ENCODE data around the gene EIF2S1.
"Not testable (repeated sequence)": the region's sequence is repeated elsewhere in the genome, so short reads cannot be mapped to it uniquely, and the experiment has no call there.

The EIF2S1 gene

DNA sequence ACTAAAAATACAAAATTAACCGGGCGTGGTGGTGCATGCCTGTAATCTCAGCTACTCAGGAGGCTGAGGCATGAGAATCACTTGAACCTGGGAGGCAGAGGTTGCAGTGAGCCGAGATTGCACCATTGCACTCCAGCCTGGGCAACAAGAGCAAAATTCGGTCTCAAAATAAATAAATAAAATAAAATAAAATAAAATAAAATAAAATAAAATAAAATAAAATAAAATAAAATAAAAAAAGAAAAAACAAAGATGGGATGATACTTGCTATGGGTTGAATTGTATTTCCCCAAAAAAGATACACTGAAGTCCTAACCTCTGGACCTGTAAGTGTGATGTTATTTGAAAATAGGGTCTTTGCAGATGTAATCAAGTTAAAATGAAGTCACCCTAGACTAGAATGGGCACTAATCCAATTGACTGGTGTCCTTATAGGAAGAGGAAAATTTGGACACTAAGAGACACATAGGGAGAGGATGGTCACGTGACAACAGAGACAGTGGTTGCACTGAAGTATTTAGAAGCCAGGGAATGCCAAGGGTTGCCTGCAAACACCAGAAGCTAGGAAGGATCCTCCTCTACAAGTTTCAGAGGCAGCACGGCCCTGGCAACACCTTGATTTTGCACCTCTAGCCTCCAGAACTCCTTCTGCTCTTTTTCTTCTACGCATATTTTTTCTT is 48.1 kb downstream of the EIF2S1 start:
- DNase-seq; intact Hi-C loops (cut with DNase I): not testable (repeated sequence)

DNA sequence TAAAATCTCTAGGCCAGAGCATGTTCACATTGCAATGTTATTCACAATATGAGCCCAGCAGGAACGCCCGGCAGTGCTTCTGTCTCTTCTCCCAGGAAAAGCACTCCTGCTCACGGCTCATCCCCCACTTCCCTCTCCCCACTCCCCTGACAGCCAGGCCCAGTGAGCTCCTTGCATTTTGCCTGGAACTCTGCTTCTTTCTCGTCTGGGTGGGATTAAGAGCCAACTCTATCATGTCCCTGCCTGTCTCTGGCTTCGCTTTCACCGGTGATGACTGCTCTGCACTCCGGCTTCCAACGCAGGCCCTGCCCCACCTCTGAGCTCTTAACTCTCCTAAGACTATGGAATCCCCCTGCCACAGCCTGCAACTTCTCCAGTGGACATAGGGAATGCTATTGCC is 49.3 kb downstream of the EIF2S1 start:
- DNase-seq = no peak
- intact Hi-C loops (cut with DNase I) = no loop called here

DNA sequence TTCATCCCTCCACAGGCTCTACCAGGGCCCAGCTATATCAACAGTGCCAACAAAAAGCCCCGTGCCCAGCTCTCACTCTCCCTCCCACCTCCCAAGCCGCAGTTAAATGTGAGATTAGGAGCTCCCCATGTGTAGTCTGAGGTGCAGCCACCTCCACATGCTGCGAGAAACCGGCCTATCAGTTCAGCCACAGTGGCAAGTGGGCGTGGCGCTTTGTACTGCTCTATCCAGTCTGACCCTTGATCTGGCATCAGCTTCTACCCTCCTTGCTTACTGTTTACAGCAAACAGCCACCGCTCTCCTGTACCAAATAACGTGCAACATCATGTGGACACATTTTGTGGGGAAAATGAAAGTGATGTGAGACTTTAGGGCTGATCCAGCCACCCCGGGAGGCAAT is 50.2 kb downstream of the EIF2S1 start:
- peak in 1 of 10 donors; percentile 44 for DNase-seq
- intact Hi-C loops (cut with DNase I) = no loop called here

DNA sequence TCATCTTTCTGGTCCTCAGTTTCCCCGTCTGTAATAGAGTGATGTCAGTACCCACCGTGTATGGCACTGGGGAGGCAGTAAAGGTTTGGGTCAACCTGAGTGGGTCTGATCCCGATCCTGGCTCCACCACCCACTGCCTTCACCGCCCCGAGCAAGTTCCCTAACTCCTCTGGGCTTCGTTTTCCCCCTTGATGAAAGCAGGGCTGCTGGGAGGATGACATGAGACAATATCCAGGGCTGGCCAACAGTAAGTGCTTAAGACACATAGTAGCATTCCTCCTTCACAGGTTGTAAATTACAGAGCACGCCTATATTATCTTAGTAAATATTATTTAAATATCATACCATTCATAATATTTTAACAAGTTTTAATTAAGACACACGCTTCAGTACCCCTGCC is 51.2 kb downstream of the EIF2S1 start:
- DNase-seq = peak in 1 of 10 donors; percentile 28
- intact Hi-C loops (cut with DNase I) = no loop called here

DNA sequence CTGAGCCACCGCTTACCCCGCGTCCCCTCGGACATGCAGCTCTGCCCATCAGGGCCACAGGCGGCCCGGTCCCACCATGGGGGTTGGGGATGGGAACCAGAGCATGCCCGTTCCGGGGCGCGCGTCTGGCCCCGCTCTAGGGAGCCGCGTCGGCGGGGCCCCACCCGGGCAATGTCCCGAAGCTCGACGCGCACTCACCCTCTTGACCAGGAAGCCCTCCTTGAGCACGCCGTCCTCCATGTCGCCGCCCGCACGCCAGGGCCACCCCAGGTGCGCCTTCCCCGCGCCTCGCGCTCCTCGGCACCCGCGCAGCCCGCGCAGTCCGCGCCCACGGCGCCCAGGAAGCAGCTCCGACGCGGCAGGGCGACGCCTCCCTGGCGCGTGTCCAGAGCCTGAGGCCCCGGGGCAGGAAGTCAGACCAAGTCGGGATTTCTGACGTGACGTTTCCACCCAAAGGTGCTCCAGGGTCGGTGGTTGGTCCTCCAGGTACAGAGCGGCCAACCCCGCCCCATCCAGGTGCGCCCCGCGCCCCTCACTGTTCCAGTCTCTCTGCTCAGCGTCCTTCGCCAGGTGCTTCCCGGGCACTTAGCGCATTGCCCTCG is 51.8 kb downstream of the EIF2S1 start, which contains the start of gene PLEK2:
PLEK2 (minus strand) TSS at position 346 of the 602 bp plus-strand sequence; CDS start at position 240, 106 bp downstream.
- intact Hi-C loops (cut with DNase I) = no loop called here
- DNase-seq = peak in 1 of 10 donors; percentile 85

DNA sequence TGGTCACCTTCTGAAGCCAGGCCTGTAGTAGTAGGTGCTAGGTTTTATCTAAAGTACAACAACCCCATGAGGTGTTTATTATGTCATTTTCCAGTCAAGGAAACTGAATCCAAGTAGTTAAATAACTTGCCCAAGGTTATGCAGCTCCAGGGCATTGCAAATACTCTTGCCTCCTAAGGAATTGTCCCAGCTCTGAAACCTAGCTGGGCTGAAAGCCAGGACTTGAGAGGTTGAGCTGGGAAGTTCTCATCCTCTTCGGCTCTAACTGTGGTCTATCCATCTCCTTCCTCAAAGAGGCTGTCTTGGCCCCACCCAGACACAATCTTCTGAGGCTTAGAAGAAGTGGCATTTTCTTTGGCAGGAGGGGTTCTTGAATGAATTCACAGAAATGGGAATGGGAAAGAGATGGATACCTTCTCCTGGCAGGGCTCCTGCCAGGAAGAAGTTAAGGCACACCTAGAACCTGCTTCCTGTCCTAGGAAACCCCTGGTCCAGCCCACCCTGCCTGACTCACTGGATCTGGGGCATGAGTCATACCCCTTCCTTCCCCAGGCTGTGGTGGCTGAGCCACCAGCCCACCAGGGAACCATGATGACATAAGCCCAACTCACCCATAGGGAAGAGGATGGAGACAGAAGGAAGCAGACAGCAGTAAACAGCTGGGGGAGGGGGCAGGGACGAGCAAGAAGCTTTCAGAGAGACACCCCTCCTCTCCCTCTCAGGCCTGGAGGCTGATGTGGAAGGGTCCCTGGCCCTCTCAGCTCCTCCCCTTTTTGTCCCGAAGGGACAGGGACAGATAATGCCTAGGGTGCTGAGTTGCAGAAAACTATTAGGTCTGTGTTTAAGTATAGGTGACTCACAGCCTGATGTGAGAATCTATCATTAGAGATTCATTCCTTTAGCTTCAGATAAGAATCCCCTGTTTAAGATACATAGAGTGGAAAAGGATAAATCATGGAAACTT is 54.0 kb downstream of the EIF2S1 start:
- intact Hi-C loops (cut with DNase I) = no loop called here
- peak in 1 of 10 donors; percentile 67 for DNase-seq

DNA sequence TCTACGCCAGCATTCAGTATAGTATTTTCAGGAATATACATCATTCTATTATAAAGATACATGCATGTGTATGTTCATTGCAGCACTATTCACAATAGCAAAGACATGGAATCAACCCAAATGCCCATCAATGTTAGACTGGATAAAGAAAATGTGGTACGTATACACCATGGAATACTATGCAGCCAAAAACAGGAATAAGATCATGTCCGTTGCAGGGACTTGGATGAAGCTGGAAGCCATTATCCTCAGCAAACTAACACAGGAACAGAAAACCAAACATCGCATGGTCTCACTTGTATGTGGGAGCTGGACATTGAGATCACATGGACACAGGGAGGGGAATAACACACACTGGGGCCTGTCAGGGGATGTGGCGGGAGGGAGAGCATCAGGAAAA is 55.5 kb downstream of the EIF2S1 start:
- intact Hi-C loops (cut with DNase I); DNase-seq: not testable (repeated sequence)

DNA sequence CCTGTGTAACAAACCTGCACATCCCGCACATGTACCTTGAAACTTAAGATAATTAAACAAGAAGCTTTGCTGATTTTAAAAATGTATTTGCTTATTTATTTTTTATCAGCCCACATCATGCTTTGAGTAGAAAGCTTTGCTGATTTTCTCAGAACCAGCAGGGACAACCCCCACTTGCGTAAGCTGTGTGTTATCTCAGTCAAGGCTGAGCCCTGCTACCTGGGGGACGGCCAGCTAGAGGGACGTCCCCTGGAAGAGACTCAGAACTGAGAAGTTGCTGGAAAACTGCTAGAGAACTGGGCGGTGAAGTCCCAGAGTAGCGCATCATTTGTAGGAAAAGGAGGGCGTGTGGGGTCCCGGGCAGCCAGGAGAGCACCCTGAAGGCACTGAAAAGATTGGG is 56.0 kb downstream of the EIF2S1 start:
- DNase-seq = peak in 1 of 10 donors; percentile 15
- intact Hi-C loops (cut with DNase I) = no loop called here

DNA sequence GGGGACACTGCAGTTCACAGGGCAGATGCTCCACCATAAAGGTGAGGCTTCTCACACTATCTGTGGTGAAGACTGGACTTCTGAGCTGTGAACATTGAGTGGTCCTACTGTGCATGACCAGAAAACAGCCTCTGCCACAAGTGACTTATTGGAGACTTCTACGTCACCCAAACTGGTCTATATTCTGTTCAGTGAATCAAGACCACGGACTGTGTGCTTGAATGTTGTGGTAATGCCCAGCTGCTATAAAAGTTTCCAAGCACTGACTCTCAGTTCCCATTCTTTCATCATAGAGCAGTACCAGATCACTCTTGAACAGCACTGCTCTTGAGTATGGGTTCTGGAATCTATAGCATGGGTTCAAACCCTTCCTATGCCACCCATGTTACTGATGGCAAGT is 56.7 kb downstream of the EIF2S1 start:
- intact Hi-C loops (cut with DNase I) = no loop called here
- no peak for DNase-seq

DNA sequence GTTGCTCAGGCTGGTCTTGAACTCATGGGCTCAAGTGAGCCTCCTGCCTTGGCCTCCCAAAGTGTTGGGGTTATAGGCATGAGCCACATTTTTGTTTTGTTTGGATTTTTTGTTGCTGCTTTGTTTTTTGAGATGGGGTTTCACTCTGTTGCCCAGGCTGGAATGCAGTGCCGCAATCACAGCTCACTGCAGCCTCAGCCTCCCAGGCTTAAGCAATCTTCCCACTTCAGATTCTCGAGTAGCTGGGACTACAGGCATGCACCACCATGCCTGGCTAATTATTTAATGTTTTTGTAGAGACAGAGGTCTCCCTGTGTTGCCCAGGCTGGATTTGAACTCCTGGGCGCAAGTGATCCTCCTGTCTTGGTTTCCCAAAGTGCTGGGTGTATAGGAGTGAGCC is 57.5 kb downstream of the EIF2S1 start:
- DNase-seq = peak in 2 of 10 donors; percentile 11 to 14
- intact Hi-C loops (cut with DNase I) = no loop called here

DNA sequence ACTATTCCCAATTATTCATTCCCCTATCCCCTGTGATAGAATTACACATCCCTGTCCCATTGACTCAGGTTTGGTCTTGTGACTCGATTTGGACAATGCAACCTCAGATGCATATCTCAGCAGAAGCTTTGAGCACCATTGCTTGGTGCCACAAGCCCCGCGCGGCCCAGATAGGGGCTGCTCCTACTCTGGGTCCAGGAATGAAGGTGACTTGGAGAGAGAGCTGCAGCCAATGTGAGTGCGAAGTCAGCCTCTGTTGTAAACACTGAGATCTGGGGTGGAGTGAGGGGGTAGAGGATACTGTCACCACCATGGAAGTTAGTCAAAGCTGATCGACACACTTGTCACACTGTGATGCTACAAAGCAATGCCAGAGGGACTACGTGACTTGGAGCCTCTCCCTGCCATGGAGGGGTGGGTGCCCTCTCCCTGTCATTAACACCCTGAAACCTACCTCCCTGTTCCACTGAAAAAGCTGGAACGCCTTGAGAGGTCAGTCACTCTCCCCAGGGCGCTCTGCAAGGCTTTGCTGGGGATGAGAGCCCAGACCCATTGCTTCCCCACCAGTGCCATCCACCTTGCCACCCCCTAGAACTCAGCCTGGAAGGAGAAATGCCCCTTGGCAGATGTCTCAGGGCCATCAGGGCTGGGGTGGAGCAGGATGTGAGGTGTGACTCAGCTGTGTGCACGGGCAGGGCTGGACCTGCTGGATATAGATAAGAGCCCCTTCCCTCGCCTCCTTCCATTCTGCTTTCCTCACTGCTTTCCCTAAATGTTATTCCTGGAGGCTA is 58.5 kb downstream of the EIF2S1 start:
- intact Hi-C loops (cut with DNase I) = no loop called here
- DNase-seq = peak in 2 of 10 donors; percentile 34 to 55

DNA sequence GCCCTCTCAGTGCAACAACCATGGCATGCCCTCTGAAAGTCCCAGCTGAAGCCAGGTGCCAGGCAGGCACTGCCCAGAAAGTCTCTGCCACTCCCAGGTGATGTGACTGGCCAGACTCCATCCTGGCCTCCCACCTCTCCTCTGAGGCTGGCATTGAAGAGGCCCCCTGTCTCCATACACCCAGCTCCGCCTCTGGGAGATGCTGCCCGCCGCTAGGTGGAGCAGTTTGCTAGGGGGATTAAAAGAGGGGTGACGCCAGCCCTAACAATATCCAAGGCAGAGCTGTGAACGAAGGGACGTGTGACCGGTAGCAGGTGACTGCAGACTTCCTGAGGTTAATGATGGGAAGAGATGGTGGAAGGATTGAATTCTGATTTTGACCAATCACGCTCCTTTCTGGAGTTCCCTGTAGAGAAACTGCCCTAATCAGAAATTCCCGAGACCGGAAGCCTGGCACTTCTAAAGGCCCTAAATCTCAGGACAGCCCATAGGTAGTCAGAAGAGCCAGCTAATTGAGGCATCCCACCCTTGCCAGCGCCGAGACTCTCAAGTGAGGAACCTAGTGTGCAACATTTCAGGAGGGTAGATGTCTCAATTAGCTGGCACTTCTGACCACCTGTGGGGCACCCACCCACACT is 60.1 kb downstream of the EIF2S1 start:
- intact Hi-C loops (cut with DNase I) = no loop called here
- peak in 2 of 10 donors; percentile 51 to 75 for DNase-seq

DNA sequence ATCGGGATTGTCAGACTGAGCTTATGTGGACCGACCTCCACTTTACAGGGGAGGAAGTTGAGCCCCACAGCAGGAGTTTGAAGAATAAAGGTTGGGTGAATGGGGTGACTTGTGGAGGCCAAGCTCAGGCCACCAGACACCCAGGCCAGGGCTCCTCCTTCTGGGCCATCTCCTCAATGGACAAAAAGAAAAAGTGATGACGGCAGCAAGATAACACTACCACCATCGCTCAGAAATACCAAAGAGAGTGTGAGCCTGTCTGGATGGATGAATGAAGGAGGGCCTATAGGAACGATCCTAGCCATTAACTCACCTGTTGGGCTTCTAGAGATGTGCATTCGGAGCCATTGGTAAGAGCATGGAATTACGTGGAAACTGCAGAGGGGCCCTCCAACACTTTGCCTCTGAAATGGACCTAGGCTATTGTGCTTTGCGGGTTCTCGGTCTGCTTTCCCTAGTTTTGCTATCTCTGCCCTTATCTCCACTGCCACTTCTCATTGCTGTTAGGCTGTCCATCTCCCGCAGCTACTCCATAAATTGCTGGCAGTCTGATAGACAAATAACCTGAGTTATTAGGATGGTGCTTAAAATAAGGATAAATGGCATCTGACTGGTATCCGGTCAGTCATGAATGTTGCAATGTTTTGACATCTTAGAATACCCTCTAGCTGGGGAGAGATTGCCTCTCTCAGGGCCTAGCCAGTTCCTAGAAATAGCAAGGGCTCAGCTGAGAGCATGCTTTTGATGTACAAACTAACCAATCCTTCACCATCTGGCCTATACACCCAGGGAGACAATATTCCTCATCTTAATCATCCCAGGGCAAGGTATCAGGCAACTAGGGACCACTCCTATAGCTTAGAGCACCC is 61.5 kb downstream of the EIF2S1 start:
- DNase-seq = peak in 1 of 10 donors; percentile 17
- intact Hi-C loops (cut with DNase I) = no loop called here

DNA sequence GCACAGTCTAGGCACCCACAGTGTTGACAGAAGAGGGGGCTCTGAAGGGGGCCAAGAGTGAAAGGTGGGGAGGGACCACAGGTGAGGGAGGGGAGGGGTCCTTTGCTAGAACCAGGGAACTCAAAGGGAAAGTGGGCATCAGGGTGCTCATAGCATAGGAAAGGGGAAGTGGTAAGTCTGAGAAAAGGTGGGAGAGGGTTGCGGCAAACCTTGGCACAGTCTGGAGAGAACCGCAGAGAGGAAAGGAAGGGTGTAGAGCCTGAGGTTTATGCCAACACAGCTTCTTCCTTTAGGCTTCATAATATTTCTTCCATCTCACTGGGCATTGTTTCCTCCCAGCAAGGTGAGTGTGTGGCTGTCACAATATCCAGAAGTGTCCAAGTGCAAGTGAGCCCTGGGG is 63.3 kb downstream of the EIF2S1 start:
- DNase-seq = peak in 2 of 10 donors; percentile 16 to 17
- intact Hi-C loops (cut with DNase I) = no loop called here

DNA sequence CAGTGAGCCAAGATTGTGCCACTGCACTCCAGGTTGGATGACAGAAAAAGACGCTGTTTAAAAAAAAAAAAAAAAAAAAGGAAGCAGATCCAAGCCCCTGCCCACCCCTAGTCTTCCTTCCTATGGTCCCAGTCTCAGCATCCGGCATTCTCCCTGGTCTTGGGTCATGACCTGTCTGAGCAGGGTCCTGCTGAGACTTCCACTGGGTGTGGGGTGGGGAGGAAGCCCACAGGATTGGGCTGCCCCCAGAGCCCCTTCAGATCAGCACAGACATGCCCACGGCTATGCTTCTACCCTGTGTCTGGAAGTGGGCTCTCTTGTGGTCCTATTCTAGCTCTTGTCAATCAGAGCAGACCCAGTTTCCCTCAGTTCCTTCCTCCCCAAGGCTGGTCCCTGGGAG is 64.4 kb downstream of the EIF2S1 start:
- peak in 2 of 10 donors; percentile 33 to 58 for DNase-seq
- intact Hi-C loops (cut with DNase I) = no loop called here

DNA sequence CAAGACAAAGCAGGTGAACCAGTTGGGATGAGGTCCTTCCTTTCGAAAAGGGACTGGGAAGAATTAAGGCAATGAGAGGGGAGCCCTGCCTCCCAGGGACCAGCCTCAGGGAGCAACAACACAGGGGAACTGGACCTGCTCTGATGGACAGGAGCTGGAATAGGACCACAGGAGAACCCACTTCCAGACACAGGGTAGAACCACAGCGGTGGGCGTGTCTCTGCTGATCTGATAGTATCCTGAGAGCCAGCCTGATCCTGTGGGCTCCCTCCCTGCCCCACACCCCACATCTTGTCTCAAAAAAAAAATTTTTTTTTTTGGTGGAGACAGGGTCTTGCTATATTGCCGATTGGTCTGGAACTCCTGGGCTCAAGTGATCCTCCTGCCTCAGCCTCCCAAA is 65.5 kb downstream of the EIF2S1 start:
- intact Hi-C loops (cut with DNase I) = no loop called here
- peak in 2 of 10 donors; percentile 15 to 42 for DNase-seq

DNA sequence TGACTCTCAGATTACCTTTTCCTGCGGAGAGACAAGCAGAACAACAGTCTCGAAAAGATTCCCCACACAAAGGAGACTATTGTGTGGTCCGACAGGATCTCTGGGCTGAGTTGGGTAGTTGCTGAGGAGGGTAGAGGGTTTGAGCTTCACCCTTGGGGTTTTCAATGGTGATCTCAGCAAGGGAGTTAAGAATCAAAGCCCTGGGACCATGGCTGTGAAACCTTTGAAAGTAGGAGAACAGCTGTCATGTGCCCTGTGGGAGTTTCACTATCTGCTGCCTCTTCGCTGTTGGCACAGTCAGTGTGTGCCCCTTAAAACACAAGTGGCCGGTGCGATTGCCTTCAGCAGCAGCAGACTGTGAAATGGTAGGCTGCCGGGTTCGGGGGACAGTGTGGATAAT is 66.0 kb downstream of the EIF2S1 start:
- DNase-seq = peak in 1 of 10 donors; percentile 48
- intact Hi-C loops (cut with DNase I) = no loop called here

DNA sequence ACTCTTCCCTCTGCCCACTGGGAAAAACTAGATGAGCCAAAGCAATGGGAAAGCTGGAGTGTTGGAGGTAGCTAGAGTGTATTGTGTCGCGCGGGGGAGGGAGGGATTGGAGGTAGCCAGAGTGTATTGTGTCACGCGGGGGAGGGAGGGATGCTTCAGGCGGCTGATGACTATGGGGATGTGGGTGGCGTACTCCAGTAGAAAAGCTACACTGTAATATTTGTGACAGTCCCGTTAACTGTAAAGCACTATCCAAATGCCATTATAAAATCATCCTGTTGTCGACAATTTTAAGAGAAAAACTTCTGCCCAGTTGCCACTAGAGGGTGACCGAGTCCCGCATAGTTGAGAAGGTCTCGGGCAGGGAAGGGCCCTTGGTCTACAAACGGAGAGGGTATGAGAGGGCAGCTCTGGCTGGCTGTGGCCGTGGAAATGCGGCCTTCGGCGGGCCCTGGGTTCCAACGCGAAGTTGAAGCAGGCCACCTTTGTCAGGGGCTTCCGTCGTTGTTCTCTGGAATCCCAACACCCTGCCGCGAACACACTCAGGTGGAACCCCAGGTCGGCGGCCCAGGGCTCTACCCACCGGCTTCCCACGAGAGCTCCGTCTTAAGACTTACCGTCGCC is 67.0 kb downstream of the EIF2S1 start:
- DNase-seq = peak; percentile 57 to 95 (median 77)
- intact Hi-C loops (cut with DNase I) = loop anchor here (1.0 kb wide), 2 partner anchors 143 to 277 kb away; no protein-coding TSS in a partner anchor

Measured in posterior cingulate gyrus (tissue), 11 donors.